GM21381 (cell line): ENCODE data around the gene RNASE12.

ENCODE experiments used
- ATAC-seq: cut with Tn5 transposase; IDR thresholded peaks from one replicate; pipeline ENCODE4 v1.9.1; 2021; ENCODE audit warnings: mild to moderate bottlenecking, moderate library complexity; ENCODE audit not compliant: unreplicated experiment

RNASE12 gene

GRCh38 chr14:20546877-20547276 lies 44.3 kb downstream of the RNASE12 start:
- ATAC-seq = no peak
